Lower leg skin (tissue), 4 donors: ENCODE data around the gene SOX13. TPM values are rescaled to one million over a fixed set of nuclear protein-coding genes. Genes with fewer than 3 reads are reported as not detected.

Experiments
- DNase-seq, 2 donors: peaks; one replicate each; pipeline ENCODE4 v3.0.0-alpha.2; 2019; ENCODE audit warnings: low spot score in 2 of 2
- H3K4me3 ChIP-seq: fragments of 200-600 bp; sonication (generic); 2 replicates; pipeline ENCODE4 v1.5.1; 2017; ENCODE audit warnings: mild to moderate bottlenecking, low read depth; ENCODE audit not compliant: poor library complexity, severe bottlenecking
- CTCF ChIP-seq, 3 donors: fragments of 450-650 bp; IDR thresholded peaks; one replicate each; pipeline ENCODE4 v1.5.1; 2016; ENCODE audit warnings: antibody characterized with exemption in 3 of 3, mild to moderate bottlenecking in 3 of 3, moderate library complexity in 2 of 3
- POLR2A ChIP-seq, 2 donors: fragments of 450-650 bp; IDR thresholded peaks; one replicate each; pipeline ENCODE4 v1.6.1; 2016 to 2017; ENCODE audit warnings: antibody characterized with exemption in 2 of 2, mild to moderate bottlenecking in 1 of 2, moderate library complexity in 1 of 2
- WGBS, 2 donors: methylation state at CpG; one replicate each; pipeline ENCODE4 v1.1.5; 2018; 5-methylcytosine and 5-hydroxymethylcytosine counted together
- intact Hi-C: fragments of 100-400 bp; cut with DNase I; formaldehyde crosslinking; loops from one replicate; pipeline ENCODE4 v1.15.0; 2023; ENCODE audit warnings: low total_unique reads
- total RNA-seq, 4 donors: library from RNA; depleted of rRNA; stranded (reverse); fragments of >200 nt; gene quantifications; one replicate each; pipeline ENCODE4 v1.1.0, GENCODE V29; 2016

SOX13 gene
- total RNA-seq, 4 donors from 2014 or later, result 7.2 to 32.2 (median 16.8) TPM

DNA sequence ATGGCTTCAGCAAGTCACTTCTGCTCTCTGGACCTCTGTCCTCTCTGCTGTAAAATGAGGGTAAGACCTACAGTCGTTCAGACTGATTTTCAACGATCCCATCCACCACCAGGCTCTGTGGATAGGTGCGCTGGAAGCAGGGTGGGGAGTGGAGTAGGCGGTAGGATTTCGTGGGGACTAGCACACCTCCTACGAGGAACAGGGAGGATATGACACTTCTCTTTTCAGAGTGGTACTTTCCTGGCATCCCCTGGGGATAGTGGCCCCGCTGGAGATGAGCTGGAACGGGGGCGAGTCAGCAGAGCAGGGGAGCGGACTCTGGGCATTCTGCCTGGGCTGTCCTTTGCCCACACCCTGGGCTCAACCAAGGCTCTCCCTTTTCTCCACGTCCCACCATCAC, 61.2 kb downstream of the SOX13 start:
- no peak overlapping the region for H3K4me3 ChIP-seq
- DNase-seq, result no peak
- WGBS, 2 donors, result 73 to 76% methylated on average over 11 of the region's 11 CpGs
- intact Hi-C loops, result no loop called here
- TF ChIP-seq POLR2A (IDR thresholded peaks at IDR 0.05), result no peak
- no peak for TF ChIP-seq CTCF (IDR thresholded peaks at IDR 0.05)

- 72 to 79% methylated on average over 2 of the region's 2 CpGs for WGBS, 2 donors
- intact Hi-C loops, result no loop called here
- no peak overlapping the region for H3K4me3 ChIP-seq
- DNase-seq, result no peak
- TF ChIP-seq POLR2A (IDR thresholded peaks at IDR 0.05) (no peak), CTCF (IDR thresholded peaks at IDR 0.05) (no peak)
These were observed 63.9 kb downstream of the SOX13 start for GRCh38 chr1:204136814-204137213.

- no peak for DNase-seq
- no peak overlapping the region for H3K4me3 ChIP-seq
- intact Hi-C loops, result no loop called here
- TF ChIP-seq CTCF (IDR thresholded peaks at IDR 0.05) (no peak), POLR2A (IDR thresholded peaks at IDR 0.05) (no peak)
- 88 to 92% methylated on average over 2 of the region's 2 CpGs for WGBS, 2 donors
These were observed 66.2 kb downstream of the SOX13 start for GRCh38 chr1:204139088-204139487.

DNA sequence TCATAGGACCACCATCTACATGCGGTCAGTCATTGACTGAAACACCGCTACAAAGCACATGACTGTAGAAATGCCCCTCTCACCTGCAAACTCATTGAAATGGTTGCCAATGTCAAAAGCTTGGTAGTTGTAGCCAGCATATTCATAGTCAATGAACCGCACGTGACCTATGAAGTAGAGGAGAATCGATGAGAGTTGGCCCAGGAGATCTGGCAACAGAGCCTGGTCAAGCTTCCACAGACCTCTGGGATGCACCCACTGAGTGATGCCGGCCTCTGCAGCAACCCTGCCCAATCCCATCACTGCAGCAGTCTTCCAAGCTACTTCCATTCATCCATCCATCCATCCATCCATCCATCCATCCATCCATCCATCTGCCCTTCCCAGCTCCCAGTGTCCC, 67.0 kb downstream of the SOX13 start:
- TF ChIP-seq CTCF (IDR thresholded peaks at IDR 0.05) (no peak), POLR2A (IDR thresholded peaks at IDR 0.05) (no peak)
- intact Hi-C loops, result no loop called here
- 95% methylated on average over 6 of the region's 6 CpGs for WGBS, 2 donors

DNA sequence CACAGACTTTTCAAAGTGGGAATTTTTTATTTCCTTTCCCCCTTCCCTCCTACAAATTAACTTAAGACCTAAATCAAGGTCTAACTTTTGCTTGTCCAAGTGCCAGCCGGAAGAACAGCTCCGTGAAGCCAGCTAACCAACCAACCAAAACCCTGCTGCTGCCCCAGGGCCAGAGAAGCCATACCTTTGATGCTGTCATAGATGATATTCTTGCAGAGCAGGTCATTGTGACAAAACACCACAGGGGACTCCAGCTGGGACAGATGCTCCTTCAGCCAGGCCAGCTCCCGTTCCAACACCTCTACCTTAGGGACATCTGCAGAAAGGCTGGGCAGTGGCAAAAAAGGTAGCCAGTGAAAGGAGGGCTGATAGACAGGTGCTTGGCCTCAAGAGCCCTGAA, 68.2 kb downstream of the SOX13 start:
- H3K4me3 ChIP-seq, result no peak overlapping the region
- WGBS, 2 donors, result 90 to 93% methylated on average over 3 of the region's 3 CpGs
- intact Hi-C loops, result no loop called here
- DNase-seq, result no peak
- TF ChIP-seq CTCF (IDR thresholded peaks at IDR 0.05), result no peak
- no peak for TF ChIP-seq POLR2A (IDR thresholded peaks at IDR 0.05)

More for the DNA sequence above, 67.0 kb downstream of the SOX13 start:
- no peak for DNase-seq
- H3K4me3 ChIP-seq, result no peak overlapping the region
